SIG-M5 treated with dmso at 0.1 percent for 504 hours (cell line): ENCODE results near the gene SRXN1.
"Not testable (repeated sequence)": the region's sequence is repeated elsewhere in the genome, so short reads cannot be mapped to it uniquely, and the experiment has no call there.

Experiments used
- DNase-seq: peaks from one replicate; lab custom pipeline; 2025; ENCODE audit not compliant: unreplicated experiment; lab: John Stamatoyannopoulos, UW

Gene SRXN1

DNA sequence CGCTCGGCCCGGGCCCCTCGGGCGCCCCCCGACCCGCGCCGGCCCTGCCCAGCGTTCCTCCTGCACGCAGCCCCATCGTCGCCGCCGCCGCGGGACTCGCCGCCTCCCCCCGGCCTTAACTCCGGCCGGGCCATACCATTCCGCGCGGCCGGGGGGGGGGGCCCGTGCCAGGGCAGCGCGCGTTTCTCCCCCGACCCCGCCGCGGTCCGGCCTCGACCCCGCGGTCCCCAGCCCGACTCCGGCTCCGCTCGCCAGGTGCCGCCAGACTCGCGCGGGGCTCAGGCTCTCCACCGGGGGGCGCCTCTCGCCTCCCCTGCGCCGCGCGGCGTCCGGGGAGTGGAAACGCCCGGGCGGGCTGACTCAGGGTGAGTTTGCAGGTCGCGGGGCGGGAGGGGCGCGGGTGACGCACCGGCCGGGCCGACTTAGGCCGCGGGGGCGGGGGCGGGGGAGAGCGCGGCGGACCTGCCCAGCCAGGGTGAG, at the start of gene SRXN1:
TSS of gene SRXN1 (minus strand) at position 91 of the 480 bp plus-strand sequence. CDS start at position 76, 15 bp downstream.
- peak; percentile 83 for DNase-seq

DNA sequence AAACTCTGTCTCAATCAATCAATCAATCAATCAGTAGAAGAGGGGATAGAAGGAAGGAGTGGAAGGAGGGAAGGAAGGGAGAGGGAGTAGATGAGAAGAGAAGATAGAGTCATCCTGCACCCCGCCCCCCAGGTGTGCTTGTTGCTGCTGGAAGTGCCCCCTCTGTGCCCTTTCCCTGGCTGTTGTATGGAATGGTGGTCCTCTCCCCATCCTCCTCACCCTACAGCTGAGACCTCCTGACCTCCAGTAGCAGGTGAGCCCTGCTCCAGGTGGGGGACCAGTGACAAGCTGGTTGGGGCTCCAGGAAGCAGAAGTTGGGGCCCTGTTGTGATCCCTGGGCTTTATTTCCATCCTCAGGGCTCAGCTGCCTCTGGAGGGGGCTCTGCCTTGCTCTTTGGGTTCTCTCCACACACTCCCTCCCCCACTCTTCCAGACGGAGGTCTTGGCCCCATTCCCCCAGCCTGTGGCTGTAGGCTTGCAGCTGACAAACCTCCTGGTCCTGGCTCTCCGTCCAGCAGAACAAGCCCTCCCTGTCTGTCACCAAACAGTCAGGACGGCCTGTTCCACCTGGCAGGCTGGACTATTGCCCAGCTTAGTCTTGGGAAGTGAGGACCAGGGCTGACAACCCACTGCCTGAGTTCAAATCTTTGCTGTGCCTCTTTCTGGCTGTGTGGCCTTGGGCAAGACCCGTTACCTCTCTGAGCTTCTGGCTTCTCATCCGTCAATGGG, 48.6 kb upstream of the SRXN1 start:
- DNase-seq: no peak

DNA sequence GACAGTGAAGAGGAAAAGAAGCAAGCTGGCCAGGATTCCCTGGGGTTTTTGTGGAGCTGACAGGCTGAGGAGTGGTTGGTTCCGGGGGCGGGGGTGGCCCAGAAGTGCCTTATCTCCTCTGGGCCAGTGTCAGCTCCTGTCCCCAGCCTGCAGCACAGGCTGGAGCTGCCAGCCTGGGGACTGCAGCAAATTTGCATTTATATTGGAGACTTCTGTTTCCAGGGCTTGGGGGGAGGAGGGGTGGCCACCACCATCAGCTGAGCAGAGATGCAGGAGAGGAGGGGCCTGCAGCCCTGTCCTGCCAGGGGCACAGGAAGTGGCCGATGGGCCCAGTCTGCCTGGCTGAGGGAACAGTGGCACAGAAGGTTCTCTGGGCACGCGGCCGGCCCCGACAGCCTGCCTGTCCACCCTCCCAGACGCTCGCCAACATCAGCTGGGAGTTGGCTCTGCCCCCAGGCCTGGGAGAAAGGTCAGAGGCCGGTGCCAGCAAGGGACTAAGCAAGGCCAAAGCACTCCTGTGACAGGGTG, 46.9 kb upstream of the SRXN1 start:
- DNase-seq: no peak

DNA sequence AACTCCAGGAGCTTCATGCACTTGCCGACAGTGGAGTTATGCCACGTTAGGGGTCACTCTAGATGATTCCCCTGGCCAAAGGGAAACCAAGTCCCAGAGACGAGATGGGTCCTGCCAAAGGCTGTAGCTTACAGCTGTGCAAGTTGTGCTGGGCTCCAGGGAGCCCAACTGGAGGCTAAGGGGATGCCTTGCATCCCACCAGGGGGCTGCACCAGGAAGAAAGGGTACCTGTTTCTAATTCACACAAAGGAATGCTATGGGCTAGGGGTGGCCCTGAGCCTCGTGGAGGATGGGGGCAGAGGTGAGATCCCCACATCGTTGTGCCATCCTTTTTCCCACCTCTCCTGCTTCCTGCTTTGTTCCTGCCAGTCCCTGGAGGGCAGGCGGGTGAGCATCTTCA, 46.3 kb upstream of the SRXN1 start:
- DNase-seq: no peak

DNA sequence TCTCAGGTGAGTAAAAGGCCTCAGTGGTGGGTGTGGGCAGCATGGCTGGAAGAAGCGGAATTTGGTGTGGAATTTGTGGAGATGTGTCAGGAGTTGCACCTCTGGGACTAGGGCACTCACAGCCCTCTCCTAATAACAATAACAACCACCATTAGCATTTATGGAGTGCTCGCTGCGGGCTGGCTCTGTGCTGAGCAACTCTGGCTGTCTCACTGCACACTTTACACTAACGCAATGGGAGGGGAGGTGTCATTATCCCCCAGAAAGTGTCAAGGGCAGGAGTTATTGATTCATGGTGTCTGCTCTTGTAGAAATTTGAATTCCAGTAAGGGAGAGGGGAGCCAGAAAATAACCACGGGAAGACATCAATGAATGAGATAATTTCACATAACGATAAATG, 45.3 kb upstream of the SRXN1 start:
- DNase-seq: no peak

DNA sequence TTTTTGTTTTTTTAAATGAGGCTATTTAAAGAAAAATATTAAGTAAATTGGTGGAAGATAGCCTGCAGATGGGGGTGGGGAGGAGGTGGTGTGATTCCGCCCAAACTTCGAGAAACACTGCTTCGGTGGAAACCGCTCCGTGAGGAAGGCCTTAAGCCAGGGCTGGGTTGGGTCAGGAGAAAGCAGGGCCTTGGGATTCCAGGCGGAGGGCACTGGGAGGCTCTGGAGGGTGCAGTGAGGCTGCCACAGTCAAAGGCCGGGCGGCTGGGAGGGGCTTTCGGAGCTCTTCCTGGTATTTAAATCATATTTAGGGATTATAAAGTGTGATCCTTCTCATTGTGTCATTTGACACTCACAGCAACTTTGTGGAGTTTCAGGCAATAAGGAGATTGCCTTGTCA, 44.8 kb upstream of the SRXN1 start:
- no peak for DNase-seq

DNA sequence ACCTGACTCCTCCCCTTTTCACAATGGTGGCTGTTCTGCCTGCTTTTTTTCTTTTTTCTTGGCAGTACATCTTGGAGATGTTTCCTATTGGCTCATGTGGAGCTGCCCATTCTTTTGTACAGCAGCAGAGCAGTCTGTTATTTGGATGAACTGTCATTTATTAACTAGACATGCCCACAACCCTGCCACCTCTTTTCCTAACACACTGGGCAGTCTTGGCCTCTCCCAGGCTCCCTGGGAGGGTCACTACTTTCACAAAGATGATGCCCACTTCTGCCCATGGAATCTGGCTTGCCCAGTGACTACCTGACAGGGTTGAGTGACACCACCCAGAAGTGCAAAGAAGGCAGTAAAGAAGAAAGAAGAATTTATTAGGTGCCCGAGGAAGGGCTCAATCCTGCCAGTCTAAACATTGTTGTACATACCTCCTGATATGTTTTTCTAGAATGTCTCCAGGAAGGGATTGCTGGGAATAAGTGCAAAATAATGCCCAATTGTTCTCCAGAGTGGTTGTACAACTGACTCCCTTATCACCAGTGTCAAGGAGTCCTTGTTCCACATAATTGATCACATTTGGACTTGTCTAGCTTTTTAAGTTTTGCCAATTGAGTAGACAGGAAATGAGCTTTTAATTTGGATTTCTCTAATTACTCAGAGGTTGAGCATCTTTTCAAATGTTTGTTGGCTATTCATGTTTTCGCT, 42.3 kb upstream of the SRXN1 start:
- DNase-seq: no peak

DNA sequence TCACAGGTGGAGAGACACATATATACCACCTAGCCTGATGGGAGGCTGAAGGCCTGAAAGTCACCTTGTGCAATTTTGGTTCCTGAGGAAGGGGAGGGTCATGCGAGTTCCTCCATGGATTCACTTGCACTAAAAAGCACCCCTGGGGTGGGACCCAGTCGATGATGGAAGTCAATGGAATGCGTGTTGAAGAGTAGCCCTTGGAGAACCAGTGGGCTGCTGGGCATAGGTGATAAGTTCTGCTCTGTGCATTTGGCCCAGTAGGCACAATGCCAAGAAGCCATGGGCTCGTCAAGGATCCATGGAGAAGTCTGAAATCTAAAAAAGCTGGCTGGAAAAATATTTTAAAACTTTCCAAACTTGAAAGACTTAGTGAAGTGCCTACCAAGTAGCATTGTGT, 41.5 kb upstream of the SRXN1 start:
- no peak for DNase-seq

DNA sequence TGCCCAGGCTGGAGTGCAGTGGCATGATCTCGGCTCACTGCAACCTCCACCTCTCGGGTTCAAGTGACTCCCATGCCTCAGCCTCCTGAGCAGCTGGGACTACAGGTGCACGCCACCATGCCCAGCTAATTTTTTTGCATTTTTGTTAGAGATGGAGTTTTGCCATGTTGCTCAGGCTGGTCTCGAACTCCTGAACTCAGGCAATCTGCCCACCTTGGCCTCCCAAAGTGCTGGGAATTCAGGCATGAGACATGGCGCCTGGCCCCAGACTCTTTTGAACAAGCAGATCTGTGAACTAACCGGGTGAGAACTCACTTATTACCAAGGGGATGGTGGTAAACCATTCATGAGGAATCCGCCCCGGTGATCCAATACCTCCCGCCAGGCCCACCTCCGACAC, 40.8 kb upstream of the SRXN1 start:
- not testable (repeated sequence) for DNase-seq

DNA sequence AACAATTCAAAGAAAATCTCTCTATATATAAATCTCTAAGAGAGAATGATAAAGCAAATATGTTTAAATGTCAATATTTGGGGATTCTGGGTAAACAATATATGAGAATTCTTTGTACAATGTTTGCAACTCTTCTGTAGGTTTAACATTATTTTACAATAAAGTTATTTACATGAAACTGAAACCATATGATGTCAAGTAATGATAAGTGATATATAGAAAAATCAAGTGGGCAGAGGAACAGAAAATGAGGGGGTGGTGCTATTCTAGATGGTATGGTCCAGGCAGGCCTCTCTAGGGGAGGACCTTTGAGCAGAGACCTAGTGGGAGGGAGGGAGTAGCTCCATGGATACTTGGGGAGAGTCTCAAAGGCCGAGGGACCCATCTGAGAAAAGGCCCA, 39.0 kb upstream of the SRXN1 start:
- no peak for DNase-seq

DNA sequence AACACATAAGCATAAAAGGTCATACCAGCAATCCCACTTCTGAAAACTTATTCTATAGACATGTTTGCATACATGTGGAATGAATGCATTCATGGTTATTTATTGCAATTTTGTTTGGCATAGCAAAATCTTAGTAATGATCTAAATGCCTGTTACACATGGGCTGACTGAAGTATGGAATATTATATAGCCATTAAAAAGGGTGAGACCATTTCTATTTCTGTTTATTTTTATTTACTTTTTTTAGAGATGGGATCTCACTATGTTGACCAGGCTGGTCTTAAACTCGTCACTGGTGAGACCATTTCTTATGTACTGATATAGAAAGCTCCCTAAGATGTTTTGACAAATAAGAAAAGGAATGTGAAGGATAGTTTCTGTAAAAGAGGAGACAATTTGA, 36.9 kb upstream of the SRXN1 start:
- no peak for DNase-seq

DNA sequence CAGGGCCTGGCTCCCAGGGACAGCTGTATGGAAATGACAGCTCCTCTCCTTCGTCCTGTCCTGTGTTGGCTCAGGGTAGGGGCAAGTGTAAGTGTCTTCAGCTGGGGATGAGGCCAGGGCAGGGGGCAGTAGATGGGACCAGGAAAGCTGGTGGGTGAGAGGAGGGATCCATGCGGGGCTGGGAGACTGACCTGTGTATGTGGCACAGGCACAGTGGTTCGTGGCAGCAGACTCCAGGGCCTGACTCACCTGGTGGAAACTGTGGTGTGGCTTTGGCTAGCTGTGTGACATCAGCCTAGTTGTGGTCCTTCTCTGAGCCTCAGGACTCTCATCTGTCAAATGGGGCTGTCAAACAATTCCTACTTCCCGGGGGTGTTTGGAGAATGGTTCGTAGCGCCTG, 36.3 kb upstream of the SRXN1 start:
- DNase-seq: no peak

DNA sequence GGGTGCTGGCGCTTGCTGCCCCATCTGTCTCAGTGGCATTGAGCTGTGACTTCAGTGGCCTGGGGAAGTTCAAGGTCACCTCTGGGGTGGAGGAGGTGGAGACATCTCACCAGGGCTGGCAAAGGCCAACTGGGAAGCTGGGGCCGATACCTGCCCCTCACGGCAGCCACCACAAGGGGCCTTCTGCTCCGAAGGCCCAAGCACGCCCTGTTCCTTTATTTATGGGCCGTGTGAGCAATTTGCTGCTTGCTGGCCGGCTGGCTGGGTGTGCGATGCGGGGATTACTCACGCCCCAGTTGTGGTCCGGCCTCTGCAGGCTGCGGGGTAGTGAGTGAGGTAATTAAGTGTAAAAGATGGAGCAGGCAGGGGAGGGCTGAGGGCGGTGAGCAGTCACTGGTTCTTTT, 35.8 kb upstream of the SRXN1 start:
- DNase-seq: no peak

DNA sequence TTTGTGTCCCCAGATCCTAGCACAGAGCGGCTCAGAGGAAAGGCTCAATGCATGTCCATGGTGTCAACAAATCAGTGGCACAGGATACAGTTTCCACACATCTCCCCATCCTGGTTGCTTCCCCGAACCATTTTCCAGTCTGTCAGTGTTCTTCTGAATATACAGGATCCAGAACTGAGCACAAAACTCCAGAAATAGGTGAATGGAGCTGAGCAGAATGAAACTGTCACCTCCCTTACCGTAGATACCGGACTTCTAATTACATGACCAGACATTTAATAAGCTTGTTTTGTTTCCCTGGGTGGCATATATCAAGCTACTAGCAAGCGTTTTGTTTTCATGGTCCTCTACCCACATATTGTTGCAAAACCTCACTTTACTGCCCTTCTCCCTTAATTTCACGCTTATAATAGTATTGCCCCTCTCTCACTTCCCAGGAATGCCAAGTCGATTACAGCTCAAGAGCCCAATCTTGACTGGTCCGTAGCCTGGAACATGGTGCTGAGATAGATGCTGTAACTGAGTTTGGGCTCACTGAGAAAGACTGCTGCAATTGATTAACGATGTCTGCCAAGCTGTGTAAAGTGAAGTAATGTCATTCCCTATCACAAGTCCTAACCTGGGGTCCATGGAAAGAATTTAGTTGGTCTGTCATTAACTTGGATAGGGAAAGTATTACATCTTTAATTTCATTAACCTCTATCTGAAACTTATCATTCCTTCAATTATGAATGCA, 34.6 kb upstream of the SRXN1 start:
- DNase-seq: no peak

DNA sequence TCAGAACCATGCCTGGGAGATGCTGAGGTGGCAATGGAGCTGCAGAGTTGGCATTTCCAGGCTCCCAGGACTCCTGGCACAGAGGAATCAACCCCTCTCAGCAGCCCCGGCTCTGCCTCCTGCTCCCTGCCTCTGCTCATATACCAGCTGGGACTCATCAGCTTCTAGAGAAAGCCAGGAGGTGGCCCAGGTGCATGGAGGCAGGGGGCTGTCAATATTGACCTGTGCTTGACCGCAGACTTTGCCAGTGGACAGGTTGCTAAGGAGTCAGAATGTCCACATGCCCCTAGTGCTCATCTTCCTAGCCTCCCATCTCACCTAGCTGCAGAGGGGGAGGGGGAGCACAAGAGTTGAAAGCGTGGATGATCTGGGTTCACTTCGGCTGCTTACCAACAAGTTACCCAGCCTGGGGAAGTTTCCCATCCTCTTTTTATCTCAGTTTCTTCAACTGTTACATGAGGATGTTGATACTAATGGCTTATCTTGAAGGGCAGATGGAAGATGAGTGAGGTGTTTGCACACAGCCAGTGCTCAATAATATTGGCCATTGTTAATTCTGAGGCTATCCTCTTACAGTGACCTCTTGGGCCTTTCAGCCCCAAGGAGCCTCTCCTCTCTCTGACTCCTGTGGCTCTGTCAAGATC, 31.8 kb upstream of the SRXN1 start:
- DNase-seq: no peak

DNA sequence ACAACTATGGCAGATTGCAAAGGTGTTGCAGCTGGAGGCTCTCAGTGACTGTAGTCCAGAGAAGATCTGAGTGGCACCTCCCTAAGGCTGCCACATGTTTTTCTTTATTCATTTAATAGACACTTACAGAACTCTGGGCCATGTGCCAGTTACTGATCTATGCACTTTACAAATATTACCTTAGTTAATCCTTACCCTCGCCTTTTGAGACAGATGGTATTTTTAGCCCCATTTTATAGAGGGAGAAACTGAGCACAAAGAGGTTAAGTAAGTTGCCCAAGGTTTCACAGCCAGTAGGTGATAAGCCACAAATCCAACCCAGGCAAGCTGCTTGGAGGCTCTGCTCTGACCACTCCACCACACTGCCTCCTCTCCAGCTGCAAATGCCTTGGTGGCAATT, 29.1 kb upstream of the SRXN1 start:
- DNase-seq: no peak

DNA sequence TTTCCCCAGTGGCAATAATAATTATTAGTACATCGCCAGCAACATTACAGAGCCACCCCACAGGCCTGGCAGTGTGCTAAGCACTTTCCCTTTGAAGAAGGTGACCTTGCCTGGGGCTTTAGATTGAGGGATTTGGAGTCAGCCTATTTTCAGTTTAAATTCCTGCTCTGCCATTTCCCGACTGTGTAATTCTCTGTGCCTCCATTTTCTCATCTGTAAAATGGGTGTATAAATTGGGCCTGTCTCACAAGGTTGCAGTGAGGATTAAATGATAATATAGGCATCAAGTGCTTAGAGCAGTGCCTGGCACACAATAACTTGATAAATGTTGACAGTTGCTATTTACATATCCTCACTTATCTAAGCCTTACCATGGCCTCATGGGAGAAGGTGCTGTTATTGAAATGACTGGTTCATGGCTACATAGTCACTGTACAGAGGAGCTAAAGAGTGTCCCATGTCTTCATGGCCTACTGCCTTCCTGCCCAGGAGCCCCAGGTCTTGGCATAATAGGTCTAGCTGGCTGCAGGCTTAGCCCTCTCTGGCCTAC, 27.7 kb upstream of the SRXN1 start:
- DNase-seq: no peak

DNA sequence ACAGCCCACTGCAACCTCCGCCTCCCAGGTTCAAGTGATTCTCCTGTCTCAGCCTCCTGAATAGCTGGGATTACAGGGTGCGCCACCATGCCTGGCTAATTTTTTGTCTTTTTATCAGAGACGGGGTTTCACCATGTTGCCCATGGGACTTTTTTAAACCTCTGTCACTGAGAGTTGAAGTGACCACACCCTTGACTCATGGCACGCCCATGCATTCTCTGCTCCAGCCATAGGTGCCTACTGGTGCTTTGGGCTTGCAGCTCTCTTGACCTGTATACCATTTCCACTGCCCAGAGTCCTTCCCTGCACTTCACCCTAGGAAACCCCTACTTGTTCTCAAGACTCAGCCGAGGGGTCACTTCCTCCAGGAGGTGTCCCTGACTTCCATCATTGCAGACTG, 25.0 kb upstream of the SRXN1 start:
- no peak for DNase-seq

DNA sequence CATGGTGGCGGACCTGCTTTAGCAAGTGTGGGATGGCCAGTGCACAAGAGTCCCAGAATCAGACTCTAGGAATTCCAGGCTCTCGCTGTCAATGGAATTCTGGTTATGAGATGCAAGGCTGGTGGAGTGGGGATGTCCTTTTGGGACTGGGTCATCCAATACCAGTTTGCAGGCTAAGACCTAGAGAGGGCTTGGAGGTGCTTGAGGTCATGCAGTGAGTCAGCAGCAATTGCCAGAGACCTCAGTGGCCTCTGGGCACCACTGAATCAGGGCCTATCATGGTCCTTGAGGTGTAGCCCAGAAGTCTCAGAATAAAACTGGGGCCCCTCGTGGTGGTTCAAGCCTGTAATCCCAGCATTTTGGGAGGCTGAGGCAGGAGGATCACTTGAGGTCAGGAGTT, 24.0 kb upstream of the SRXN1 start:
- DNase-seq: no peak

DNA sequence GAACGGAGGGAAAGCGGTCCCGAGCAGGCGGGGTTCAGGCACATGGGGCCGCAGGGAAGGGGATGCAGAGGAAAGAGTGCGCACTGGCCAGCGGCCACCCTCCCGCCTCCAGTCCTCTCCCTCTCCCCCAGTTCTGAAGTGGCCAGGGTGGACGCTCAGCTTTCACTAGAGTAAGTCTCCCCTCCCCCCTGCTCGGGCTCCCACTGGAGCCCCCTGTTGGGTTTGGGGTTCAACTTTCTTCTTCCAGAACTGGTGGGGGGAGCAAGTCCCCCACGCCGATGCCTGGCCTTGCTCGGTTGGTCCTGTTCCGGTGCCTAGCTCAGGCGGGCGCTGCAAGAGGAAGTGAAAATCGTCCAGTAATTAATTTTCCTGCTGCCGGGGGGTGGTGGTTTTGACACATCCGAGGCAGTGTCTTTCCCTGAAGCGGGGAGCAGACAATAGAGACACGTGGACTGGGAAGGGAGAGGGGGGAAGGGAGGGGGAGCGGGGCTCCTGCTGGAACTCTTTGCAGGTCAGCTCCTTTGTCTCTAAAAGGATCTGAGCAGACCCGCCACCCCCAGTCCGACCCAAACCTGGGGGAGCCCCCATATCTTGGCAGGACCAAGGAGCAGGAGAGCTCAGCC, 23.4 kb upstream of the SRXN1 start:
- DNase-seq: peak; percentile 84
